ENCODE results near the gene WBP1.
"Not testable (repeated sequence)": the region's sequence is repeated elsewhere in the genome, so short reads cannot be mapped to it uniquely, and the experiment has no call there.

The WBP1 gene

DNA sequence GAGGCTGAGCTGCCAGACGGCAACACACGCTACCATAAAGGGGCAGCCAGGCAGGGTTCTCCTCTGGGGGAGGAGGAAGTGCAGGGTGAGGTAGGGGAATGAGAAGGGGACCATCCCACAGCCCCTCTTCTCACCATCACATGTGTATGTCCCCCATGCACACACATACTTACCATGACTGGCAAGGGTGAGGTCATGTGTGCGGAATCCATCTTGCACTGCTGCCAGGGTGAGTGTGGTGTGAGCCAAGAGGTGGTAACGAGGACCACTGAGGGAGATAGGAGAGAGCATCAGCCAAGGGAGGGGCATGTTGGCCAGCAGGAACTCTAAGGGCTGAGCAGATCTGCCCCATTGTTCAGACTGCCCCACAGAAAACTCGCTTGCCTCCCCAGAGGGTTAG, 29.6 kb upstream of the WBP1 start:
- DNase-seq = no peak

DNA sequence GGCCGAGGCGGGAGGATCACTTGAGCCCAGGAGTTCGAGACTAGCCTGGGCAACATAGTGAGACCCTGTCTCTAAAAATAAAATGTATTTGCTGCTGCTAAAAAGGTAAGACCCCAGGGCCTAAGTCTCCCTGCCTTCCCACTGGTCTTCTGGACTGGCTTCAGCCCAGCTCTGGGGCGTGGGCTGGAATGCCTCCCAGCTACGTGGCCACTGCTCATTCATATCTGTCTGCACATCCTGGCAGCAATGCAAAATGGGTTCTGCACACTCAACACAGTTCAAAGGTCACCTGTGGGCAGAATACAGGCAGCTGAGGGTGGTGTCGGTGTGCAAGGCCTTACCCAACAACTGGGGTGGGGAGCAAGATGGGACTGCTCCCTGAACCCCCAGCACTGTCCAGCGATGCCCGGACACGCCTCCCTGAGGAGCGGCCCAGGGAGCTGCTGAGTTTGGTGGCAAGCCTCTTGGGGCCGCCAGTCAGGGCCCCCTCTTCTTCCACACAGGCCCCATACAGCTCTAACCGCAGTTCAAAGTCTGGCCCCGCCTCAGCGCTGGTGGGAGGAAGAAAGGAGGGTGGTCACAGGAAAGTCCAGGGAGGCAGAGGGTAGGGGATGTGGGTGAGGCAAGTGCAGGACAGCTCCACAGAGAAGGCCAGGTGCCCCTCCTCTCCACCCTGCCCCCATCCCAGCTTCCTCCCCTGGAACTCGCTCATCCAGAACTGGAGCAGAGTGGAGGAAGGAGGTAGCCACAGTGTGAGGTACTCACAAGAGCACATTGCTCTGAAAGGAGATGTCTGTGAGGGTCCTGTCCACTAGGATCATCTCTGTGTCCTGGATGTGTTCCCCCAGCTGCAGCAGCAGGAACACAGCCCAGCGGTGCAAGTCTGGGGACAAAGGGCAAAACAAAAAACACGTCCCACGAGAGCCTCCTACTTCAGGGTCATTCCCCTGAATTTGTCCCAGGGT, 28.5 kb upstream of the WBP1 start:
- no peak for DNase-seq

DNA sequence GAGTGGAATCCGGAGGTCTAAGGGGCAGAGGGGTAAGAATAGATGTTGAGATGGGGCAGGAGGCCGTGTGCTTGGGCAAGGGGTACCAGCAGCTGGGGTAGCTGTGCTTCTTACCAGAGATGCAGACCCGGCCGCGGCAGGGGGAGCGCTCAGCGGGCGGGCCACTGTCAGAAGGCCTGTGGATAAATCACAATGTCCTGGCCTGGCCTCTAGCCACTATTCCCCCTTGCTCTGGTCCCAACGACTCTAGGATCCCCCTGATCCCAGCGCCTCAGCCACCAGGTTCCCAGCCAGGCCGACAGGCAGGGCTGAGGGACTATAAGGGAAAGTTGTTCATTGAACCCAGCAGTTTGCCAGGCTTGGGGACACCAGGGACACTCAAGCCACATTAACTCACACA, 27.7 kb upstream of the WBP1 start:
- DNase-seq = no peak

DNA sequence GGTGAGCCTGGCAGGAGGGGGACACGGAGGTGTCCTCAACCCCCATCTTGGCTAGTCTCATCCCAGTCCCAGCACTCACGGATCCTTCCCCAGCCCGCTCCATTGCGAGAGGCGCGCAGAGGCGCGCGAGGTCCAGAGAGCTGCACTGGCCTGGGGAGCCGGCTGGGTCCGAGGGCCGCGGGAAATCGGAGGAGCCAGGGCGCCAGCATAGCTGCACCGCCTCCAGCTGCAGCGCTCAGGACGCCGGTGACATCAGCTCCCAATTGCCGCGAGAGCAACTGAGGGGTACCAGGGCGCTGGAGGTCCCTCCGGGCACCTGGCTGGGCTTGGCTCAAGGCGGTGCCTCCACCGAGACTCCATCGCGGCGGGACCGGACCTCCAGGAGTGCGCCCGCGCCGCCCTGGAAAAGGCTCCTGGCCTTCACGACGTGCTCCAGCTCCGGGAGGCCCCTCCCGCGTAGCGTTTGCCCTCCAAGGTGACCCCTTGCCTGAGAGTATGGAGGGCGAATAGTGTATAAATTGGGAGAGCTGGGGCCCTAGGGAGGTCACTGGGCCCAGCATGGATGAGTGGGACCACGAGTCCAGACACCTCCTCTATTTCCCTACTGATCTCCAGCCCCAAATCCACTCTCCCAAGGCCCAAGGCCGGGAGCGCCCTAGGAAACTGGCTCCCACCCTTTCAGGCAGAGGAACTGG, 22.0 kb upstream of the WBP1 start:
- no peak for DNase-seq

DNA sequence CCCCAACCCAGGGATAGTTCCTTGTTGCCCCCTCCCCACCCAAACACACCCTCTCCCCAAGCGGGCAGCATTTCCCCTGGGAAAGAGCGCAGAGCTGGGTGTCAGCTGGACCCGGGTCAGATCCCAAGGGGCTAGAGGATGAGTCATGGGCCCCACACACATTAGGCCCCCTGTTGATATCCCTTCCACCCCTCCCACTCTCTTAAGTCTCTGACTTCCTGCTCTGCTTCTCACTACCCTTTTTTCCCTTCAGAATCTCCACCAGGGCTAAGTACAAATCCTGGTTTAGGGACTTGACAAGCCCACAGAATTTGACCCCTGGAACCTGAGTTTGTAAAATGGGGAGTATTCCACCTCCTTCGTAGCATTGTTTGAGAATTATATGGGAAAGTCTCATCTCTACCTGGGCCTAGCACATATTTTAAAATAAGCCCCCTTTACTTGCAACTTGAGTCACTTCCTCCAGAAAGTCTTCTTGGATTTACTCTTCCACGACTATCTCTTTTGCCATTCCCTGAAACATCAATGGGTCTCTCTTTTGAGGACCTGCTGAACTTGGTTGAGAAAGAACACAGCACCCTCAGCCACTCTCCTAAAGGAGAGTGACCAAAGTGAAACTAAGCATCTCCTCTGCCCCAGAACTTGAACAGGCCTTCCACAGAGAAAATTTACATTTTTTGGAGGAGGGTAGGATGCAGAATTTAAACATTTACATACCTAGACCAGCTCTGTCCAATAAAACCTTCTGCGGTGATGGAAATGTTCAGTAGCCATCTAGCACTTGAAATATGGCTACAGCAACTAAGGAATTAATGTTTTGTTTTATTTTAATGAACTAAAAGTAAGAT, 21.2 kb upstream of the WBP1 start:
- no peak for DNase-seq

DNA sequence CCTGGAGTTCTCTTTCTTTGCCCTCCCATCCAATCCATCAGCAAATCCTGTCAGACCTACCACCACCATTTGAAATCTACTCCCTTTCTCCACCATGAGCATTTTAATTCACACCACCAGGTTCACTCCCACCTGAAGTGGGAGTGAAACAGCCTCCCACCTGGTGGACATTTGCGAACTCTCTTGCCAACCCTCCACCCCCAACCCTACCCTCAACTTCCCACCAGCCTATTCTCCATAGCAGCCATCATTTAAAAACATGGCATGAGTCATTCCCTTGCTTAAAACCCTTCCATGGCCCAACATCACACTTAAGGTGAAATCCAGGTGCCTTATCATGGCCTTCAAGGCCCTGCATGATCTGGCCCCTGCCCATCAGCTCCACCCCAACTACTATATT, 20.0 kb upstream of the WBP1 start:
- no peak for DNase-seq

DNA sequence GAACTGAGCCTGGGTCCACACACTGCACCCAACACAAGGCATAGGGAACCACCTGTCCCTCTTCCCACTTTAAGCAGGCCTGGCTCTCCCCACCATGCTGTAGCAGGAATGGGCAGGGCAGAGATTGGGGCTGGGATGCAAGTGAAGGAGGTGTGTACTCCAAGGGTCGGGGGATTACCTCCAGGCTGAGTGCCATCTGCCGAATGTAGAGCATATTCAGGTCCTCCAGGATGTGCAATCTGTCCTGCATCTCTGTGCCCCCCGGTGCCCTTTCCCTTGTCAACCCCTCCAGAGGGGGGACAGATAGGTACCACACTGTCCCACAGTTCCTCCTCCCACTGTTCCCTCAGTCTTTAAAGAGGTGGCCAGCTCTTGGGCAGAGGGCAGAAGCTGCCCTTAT, 18.9 kb upstream of the WBP1 start:
- no peak for DNase-seq

DNA sequence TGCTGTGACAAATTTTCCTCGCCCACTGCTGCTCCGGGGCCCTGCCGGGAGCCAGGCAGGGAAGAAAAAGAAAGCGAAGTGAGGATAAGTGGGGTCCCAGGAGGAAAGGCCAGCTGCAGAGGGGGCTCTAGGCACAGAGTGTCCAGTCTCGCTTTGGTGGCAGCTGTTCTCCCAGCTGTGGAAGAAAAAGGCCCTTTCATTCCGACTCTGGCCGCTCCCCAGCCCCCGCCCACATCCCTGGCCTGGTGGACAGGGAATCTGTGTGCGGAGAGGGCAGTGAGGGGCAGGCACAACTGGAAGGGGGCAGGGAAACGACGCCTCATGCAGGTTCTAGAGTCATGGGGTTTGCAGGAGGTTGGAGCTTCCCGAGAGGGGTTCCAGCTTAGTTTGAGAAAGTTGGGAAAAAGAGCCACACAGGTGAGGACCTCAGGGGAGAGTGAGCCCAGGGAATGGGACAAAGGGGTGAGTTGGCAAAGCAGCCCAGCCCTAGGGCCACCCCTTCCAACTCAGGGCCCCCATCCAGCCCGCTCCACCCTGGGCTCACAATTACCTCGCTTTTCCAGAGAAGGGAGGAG, 18.3 kb upstream of the WBP1 start:
- DNase-seq = no peak

DNA sequence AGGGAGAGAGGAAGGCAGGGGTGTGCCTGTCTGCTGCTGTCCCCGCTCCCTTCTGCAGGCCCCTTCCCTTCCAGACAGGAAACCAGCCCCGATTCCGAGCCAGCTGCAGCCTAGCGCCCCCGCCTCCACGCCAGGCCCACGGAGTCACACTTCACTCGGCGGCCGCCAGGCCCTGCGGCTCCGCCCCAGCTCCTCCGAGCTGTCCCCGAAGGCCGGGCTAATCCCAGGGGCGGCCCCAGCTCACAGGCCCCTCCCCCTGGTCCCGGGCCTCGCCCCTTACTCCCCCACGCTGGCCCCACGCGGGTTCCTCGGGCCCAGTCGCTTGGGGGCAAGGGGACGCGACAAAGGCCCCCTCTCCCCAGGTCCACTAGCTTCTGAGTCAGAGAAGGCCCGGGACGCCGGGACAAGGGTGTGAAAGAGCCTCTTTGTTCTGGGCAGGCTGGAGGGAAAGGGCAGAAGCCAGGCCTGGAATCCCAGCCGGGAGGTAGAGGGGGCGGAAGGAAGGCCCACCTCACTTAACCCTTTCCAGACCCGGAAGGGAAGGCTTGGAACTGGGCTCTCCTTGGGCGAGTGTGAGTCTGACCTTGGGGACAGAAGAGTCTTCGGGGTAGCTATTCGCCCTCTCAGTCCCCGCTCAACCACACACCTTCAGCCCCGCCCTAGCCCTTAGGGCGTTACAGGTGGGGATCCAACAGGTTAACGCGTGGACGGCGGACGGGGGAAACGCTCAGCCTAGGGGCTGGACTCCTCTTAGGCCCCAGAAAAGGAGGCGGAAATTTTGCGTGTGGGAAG, 17.7 kb upstream of the WBP1 start:
- DNase-seq = peak; percentile 74

DNA sequence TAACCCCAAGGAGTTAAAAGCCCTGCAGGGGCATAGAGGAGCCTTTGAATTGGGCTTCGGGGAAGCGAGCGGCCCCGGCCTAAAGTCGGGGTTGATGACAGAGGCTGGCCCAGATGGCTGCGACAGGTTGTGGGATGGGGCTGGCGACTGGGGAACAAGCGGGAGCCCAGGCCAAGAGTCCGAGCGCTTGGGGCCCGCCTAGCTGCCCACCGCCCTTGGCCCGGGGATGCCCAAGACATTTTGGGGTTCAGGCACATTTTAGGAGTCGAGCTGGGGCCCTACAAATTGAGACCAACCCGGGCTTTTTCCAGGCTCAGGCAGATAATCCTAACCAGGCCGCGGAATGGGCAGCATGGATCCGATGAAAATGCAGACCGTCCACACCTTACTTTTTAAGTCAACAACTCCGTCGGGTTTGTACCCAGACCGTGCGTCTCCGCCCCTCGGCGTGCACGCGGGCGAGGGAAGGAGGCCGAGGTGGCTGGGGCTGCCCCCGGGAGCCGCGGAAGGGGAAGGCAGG, 17.0 kb upstream of the WBP1 start:
- DNase-seq = no peak

DNA sequence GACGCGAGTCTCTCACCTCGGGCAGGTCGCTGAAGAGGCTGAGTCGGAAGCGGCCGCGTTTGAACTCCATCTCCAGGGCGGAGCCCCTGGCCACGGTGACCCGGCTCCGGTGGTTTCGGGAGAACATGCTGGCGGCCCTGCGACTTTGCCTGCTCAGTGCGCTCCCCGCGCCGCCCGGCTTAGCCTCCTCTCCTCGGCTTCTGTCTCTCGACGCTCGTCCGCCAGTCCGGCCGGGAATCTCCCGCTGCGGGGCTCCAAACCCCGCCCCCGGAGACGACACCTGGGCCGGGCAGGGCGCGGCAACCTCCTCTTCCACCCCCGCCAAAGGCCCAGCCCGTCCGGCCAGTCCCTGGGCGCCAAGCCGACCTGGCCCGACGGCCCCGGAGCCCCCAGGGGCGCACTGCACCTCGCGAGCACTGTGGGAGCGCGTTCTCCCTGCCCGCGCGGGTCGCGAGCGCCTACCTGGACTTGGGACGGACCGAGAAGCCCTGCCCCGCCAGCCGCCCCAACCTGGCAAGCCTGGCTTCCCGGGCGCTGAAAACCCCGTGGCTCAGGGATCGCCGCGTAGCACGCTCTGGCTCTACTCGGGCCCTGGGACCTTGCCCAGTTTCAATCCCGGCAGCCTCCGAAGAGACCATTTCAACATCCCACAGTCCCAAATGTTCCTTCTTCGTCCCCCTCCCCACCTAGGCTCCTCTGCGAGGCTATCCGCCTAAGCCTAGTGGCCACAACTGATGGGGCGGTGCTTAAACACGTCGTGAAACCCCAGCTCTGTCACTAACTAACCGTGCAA, 16.4 kb upstream of the WBP1 start, which contains the start of gene RTKN:
Gene RTKN (minus strand): TSS at position 248 of the 793 bp plus-strand sequence. CDS start 121 bp downstream, at position 127.
- peak; percentile 57 for DNase-seq

DNA sequence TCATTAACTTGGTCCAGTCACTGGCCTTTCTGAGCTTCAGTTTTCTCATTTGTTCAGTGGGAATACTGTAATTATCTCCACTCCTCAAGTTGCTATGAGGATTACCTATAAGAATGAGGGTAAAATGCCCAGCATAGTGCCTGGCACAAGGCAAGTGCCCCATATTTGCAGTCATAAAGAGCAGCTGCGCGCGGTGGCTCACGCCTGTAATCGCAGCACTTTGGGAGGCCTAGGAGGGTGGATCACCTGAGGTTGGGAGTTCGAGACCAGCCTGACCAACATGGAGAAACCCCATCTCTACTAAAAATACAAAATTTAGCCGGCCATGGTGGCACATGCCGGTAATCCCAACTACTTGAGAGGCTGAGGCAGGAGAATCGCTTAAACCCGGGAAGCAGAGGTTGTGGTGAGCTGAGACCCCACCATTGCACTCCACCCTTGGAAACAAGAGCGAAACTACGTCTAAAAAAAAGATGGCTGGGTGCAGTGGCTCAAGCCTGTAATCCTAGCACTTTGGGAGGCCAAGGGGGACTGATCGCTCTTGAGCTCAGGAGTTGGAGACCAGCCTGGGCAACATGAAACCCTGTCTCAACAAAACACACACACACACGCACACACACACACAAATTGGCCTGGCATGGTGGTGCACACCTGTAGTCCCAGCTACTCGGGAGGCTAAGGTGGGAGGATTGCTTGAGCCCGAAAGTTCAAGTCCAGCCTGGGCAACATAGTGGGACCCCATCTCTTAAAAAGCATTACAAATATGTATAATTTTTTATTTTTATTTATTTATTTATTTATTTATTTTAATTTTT, 15.5 kb upstream of the WBP1 start:
- DNase-seq = not testable (repeated sequence)

DNA sequence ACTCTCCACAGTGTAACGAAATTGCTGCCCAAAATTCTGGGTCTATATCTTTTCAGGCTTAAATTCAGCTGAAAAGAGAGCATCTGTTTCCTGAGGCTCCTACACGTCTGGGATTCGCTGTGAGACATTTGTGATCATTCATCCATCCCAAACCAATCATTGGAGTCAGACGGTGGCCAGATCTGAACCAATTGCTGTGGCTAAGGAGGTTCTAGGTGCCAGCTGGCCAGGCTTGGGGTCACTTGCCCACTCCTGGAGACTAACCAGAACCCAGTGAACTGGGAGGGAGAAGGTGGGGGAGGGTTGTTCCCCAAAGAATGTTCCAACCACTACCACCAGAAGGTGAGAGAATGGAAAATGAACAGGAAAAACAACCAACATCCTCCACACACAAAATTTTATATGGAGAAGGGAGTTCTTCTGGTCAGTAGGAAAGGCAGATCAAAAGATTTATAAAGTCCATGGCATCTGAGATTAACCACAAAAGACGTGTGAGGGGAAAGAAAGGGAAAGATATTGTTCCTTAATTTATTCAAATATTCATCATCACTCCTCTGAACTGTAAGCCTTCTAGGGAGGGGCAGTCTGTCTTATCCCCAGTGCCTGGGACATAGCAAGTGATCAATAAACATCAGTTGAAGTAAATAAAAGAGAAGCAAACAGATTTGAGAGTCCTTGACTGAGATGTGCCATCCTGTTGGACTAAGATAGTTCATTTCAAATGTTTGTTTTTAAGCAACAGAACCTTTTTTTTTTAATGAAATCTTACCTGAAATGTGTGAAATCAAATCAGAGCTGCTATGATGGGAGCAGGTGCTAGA, 13.5 kb upstream of the WBP1 start:
- peak; percentile 83 for DNase-seq

DNA sequence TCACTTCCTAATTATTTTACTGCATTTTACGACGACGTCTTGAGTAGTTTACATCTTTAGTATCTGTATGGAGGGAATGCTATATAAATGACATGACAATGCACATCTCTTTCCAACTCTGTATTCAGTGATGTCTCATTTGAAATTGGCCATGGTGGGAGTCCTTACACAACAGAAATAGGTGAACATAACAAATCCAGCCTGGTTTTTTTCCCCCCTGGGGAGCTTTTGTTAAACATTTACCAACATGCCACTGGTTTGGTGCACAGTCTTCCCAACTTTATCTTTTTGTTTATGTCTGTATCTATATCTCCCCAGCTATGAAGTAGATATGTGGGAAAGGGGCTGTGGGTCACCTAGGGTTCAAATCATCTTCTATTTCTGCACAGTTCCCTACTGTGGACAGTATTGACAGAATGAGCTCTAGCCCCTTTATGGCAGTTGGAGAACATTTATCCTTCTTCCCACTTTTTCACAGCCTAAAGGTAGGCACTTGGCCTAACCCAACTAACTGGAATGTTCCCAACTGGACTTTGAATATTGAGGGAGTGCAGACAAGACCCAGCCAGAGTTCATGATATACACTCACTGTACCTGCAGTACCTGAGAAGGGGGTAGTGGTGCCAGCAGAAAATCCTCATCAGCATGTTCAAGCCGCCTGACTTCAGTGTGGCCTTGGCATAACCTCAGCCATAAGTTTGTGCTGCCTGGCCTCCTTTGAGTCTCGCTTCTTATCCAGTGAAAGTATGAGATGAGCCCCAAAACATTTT, 10.8 kb upstream of the WBP1 start:
- no peak for DNase-seq

DNA sequence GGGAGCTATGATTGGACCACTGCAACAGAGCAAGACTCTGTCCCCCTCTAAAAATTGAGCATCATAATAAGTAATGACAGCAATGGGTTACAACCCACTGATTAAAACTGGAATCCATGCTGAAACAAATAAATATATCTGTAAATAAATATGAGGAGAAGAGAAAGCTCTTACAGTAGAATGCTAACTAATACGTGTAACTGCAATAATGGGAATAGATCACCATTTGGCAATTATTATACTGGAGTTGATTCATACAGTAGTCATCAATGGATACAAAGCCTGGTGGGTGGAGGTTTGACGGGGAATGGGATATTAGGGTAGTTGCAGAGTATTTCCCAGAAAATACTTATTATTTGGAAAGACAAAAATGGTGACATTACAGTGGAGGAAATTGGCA, 9.5 kb upstream of the WBP1 start:
- no peak for DNase-seq

DNA sequence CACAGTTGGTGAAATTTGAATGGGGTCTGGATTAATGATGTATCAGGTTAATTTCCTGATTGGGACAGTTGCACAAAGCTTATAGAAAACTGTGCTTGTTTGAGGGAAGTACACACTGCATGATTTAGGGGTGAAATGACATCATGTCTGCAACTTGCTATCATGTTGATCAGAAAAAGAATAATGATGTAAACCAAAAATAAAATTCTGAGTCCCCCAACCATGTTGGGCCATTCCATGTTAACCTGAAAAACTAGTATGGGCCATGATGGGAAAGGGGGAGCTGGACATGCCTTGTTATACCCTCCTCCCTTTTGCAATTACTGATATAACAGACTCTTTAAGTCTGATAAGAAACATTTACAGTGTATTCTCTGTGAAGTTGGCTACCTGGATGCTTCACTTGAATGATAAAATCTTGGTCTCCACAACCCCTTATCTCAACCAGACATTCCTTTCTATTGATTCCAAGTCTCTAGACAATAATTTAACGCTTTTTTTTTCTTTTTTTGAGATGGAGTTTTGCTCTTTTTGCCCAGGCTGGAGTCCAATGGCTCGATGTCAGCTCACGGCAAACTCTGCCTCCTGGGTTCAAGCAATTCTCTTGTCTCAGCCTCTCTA, 7.6 kb upstream of the WBP1 start:
- DNase-seq = no peak

DNA sequence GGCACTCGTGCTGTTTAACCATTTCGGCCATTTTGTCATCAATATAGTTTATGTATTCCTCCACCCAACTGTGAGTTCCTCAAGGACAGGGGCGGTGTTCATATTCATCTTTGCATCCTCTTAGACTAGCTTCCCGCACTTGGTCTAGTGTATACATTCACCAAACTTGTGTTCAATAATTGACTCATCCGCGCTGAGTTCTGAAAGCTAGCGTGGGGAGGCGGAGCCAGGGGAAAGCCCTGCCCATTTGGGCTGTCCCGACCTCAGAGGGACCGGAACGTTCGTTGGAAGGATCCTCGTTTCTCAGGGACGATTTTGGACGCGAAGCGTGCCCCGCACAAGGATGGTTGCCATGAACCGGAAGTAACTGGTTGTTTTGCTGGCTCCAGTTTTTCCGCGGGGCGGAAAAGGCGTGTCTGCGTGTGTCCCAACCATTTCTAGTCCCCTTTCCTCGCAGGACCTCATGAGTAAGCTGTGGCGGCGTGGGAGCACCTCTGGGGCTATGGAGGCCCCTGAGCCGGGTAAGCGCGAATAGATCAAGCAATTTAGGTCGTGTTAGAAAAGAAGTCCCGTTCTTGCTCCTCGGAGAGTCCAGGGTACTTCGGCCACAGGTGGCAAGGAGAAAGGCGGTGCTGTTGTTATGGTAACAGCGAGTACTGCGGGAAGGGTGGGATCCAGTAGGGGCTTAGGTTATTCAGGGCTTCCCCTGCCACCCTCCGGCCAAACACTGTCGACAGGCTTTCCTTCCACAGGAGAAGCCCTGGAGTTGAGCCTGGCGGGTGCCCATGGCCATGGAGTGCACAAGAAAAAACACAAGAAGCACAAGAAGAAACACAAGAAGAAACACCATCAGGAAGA, 3.4 kb upstream of the WBP1 start, which contains the start of gene INO80B:
Gene INO80B (plus strand): TSS at position 434 of the 858 bp plus-strand sequence. CDS start 30 bp downstream, at position 464.
- DNase-seq = peak; percentile 99

All from kidney glomerular epithelial cell (primary cell).